Measurements from ENCODE around the gene BRD1.
A peak's percentile ranks its signal among the peaks of the same experiment; 100 is the strongest.
"Not testable (repeated sequence)": the region's sequence is repeated elsewhere in the genome, so short reads cannot be mapped to it uniquely, and the experiment has no call there.

Gene BRD1

GRCh38 chr22:49767355-49768062, 60.2 kb downstream of the BRD1 start:
- no peak overlapping the region for H3K27ac ChIP-seq
- no peak for TF ChIP-seq ZFX (IDR thresholded peaks at IDR 0.05; ENCODE audit: borderline replicate concordance)
- peak; percentile 81 for TF ChIP-seq CTCF (IDR thresholded peaks at IDR 0.05)

DNA sequence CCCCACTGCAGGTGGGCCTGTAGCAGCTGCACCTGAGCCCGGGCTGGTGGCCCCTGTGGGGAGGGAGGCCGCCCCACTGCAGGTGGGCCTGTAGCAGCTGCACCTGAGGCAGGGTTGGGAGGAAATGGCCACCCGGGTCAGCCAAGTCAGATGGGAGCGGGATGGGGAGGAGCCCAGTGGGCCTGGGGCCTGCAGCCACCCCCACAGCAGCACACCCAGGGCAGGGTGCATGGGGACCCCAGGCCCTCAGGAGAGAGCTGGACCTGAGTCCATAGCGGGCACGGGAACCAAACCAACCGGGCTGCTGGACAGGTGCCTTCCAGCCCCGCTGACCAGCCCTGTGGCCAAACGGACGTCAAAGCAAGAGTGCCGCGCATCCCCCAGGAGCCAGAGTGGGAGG, 61.7 kb downstream of the BRD1 start:
- TF ChIP-seq CTCF (IDR thresholded peaks at IDR 0.05) (no peak), ZFX (IDR thresholded peaks at IDR 0.05; ENCODE audit: borderline replicate concordance) (no peak)
- no peak overlapping the region for H3K27ac ChIP-seq

GRCh38 chr22:49765091-49765771, 62.4 kb downstream of the BRD1 start:
- TF ChIP-seq ZFX (IDR thresholded peaks at IDR 0.05; ENCODE audit: borderline replicate concordance) (no peak), CTCF (IDR thresholded peaks at IDR 0.05) (no peak)

DNA sequence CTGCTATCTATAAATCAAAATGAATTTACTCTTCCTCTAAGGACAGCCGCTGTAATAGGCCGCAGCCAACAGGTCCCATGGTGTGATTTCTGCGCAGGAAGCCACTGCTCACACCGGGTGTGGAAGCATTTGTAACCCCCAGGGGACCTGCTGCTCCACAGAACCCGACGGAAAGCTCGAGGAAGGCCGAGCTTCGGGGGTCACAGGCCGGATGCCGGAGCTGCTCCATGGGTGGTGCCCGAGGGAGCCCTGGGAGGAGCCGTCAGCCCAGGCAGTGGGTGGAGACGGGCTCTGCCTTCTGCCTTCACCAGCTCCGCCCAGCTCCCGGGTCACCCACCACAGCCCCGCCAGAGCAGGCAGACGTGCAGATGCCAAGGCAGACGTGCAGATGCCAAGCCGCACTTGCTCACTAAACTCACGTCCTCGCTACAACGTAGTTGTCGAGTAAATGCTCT, 63.5 kb downstream of the BRD1 start:
- TF ChIP-seq CTCF (IDR thresholded peaks at IDR 0.05) (no peak), ZFX (IDR thresholded peaks at IDR 0.05; ENCODE audit: borderline replicate concordance) (no peak)
- no peak overlapping the region for H3K27ac ChIP-seq

More at GRCh38 chr22:49765091-49765771, 62.4 kb downstream of the BRD1 start:
- no peak overlapping the region for H3K27ac ChIP-seq

GRCh38 chr22:49763696-49764095, 64.0 kb downstream of the BRD1 start:
- H3K27ac ChIP-seq = no peak overlapping the region
- TF ChIP-seq ZFX (IDR thresholded peaks at IDR 0.05; ENCODE audit: borderline replicate concordance) (no peak), CTCF (IDR thresholded peaks at IDR 0.05) (no peak)

- no peak for TF ChIP-seq CTCF (IDR thresholded peaks at IDR 0.05)
- no peak for TF ChIP-seq ZFX (IDR thresholded peaks at IDR 0.05; ENCODE audit: borderline replicate concordance)
- H3K27ac ChIP-seq = no peak overlapping the region
These were observed 64.5 kb downstream of the BRD1 start for GRCh38 chr22:49763138-49763537.

DNA sequence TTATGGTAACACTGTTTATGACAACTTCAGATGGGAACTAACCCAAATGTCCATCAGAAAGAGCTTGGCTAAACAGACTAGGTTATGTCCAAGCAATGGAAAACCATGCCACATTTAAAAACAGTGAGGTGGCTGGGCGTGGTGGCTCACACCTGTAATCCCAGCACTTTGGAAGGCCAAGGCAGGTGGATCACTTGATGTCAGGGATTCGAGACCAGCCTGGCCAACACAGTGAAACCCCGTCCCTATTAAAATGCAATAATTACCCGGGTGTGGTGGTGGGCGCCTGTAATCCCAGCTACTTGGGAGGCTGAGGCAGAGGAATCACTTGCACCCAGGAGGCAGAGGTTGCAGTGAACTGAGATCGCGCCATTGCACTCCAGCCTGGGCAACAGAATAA, 65.1 kb downstream of the BRD1 start:
- H3K27ac ChIP-seq = not testable (repeated sequence)

Measured in 22Rv1 (cell line).